Smooth muscle cell of the pulmonary artery (primary cell): Measurements from ENCODE around the gene STX12. TPM values are rescaled to one million over a fixed set of nuclear protein-coding genes. Genes with fewer than 3 reads are reported as not detected.

Experiments
- total RNA-seq: library from RNA; depleted of rRNA; stranded (reverse); fragments of >200 nt; gene quantifications from 2 replicates; pipeline ENCODE4 v1.2.3, GENCODE V29; 2014

STX12 gene
- total RNA-seq: 51.7 and 80.0 TPM in 2 replicates

GRCh38 chr1:27772932-27773825, at the start of gene STX12:
STX12 (plus strand) TSS chr1:27773219; CDS start chr1:27773308, 89 bp downstream.

DNA sequence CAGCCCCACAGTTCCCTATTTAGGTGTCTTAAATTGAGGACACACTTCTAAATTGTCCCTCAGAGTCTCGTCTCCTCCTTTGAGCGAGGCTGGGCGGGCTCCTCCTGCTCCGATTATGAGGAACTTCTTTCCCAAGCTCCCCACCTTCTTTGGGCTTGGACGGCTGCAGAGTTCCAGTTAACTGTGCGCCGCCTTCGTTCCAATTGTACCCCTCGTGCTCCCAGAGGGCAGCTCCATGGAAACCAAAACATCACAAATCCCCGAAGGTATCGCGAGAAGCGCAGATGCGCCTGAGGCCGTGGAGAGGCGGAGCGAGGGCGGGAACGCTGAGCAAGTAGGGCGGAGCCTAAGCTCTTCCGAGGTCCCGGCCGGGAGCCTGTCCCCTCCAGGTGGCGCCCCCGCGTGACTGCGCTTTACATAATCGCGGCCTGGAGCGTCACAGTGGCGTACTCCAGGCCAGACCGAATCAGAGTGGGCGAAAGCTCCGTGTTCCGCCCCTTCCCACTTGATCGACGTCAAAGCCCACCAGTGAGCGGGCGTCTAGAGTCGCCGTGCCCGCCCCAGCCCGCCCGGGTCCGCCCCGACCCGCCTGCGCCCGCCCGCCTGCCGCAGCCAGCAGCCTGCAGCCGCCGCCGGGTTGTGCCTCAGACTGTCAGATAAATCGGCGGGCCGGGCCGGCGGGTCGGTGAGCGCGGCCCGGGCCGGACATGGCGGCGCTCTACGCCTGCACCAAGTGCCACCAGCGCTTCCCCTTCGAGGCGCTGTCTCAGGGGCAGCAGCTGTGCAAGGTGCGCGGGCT, 47.4 kb upstream of the STX12 start, which contains the start of gene FAM76A:
Gene FAM76A, plus strand, starts transcription at position 588 of the 799 bp plus-strand sequence. Its CDS starts 120 bp downstream, at position 708.

DNA sequence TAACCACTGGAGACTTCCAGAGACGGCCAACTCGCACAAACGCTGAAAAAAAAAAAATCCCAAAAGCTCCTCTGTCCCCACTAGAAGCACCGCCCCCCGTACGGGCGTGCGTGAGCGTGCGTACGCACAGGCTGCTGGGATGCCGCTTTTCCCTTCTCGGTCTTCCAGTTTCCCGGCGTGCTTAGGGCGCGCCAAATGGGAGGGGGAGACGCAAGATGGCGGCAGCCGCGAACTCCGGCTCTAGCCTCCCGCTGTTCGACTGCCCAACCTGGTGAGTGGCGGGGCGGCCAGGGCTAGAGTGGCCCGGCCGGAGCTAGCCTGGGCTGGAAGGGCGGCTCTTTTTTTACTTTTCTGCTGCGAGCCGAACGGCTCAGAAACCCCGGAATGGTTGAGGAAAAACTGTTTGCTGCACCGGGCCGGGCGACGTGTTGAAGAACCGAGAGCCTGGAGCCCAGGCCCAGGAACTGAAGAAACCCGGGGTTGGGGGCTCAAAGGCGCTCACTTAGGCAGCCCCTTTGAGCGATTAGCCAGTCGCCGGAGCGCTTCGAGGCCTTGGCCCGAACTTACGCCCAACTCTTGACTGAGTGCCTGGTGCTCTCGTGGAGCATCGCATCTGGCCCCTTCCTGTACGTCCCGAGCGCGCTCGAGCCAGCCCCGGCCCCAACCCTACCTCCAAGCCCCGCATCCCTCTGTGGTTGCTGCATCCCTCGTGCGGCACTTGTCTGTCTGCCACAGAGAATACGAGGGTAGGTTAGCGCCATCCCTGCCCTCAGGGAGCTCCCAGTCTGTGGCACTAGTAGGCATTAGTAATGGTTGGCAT, 57.8 kb downstream of the STX12 start, which contains the start of gene PPP1R8:
Gene PPP1R8, plus strand, starts transcription at position 162 of the 820 bp plus-strand sequence. Its CDS starts 54 bp downstream, at position 216.

DNA sequence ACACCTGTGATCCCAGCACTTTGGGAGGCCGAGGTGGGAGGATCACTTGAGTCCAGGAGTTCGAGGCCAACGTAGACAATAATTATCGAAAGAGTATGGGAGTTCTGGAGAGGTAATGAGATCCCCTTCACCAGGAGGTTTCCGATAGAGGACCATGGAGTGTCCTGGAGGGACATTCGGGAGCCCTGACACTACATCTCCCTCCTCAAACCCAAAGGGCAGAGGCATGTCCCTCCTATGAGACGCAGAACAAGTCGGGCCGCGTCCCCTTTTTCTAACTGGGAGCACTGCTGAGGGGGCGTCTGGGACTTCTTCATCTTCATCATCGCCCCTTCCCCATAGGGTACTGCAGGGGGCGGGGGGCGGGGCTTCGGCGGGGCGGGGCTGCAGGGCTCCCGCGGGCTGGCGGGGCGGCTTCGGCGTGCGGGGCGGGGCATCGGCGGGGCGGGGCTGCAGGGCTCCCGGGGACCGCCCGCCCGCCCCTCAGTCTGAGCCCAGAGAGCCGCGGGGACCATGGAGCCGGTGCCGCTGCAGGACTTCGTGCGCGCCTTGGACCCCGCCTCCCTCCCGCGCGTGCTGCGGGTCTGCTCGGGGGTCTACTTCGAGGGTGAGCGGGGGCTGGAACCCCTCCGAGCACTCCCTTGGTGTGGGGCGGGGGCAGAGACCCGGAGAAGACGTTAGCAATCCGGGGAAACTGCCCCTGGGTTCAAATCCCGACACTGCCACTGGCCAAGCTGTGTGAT, 99.2 kb downstream of the STX12 start, which contains the start of gene THEMIS2:
Gene THEMIS2, plus strand, starts transcription at position 486 of the 743 bp plus-strand sequence. Its CDS starts 28 bp downstream, at position 514.

Other genes with a start within 250 kb of the STX12 start
- 20.2 and 21.6 TPM in 2 replicates for gene AHDC1, start 169.1 kb upstream of the STX12 start, total RNA-seq
- gene FGR, start 138.0 kb upstream of the STX12 start, total RNA-seq: under 0.01 and 0.30 TPM in 2 replicates
- gene IFI6, start 101.0 kb upstream of the STX12 start, total RNA-seq: 31.8 and 37.1 TPM in 2 replicates
- gene FAM76A, start 47.3 kb upstream of the STX12 start, total RNA-seq: 10.2 and 12.9 TPM in 2 replicates
- 43.7 and 47.8 TPM in 2 replicates for gene PPP1R8, start 57.6 kb downstream of the STX12 start, total RNA-seq
- 6.5 and 8.9 TPM in 2 replicates for gene THEMIS2, start 99.3 kb downstream of the STX12 start, total RNA-seq
- gene RPA2, start 141.4 kb downstream of the STX12 start, total RNA-seq: 26.3 and 35.3 TPM in 2 replicates
- 0.07 TPM in 1 of 2 replicates, not detected in the other for gene SMPDL3B, start 161.8 kb downstream of the STX12 start, total RNA-seq
- 5.5 and 6.3 TPM in 2 replicates for gene XKR8, start 186.8 kb downstream of the STX12 start, total RNA-seq